ENCODE measurements around the gene KLHL9.

- TF ChIP-seq, protein P1, sequence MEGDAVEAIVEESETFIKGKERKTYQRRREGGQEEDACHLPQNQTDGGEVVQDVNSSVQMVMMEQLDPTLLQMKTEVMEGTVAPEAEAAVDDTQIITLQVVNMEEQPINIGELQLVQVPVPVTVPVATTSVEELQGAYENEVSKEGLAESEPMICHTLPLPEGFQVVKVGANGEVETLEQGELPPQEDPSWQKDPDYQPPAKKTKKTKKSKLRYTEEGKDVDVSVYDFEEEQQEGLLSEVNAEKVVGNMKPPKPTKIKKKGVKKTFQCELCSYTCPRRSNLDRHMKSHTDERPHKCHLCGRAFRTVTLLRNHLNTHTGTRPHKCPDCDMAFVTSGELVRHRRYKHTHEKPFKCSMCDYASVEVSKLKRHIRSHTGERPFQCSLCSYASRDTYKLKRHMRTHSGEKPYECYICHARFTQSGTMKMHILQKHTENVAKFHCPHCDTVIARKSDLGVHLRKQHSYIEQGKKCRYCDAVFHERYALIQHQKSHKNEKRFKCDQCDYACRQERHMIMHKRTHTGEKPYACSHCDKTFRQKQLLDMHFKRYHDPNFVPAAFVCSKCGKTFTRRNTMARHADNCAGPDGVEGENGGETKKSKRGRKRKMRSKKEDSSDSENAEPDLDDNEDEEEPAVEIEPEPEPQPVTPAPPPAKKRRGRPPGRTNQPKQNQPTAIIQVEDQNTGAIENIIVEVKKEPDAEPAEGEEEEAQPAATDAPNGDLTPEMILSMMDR (IDR thresholded peaks at IDR 0.05) = no peak
- TF ChIP-seq POLR2A (IDR thresholded peaks at IDR 0.05) = no peak
Measured at GRCh38 chr9:21336457-21336856, 1.3 kb upstream of the KLHL9 start.
